ENCODE results near the gene RTN4R.
"Not testable (repeated sequence)": the region's sequence is repeated elsewhere in the genome, so short reads cannot be mapped to it uniquely, and the experiment has no call there.

- not testable (repeated sequence) for TF ChIP-seq CTCF (conservative IDR thresholded peaks at IDR 0.05; ENCODE audit: low read depth, low read length); ELK1 (IDR thresholded peaks at IDR 0.05; ENCODE audit: borderline replicate concordance, low read depth, low read length); POLR2A (IDR thresholded peaks at IDR 0.05; ENCODE audit: low read depth, low read length); RCOR1 (IDR thresholded peaks at IDR 0.05; ENCODE audit: insufficient replicate concordance, low read length); MXI1 (IDR thresholded peaks at IDR 0.05; ENCODE audit: borderline replicate concordance, low read depth, low read length); RAD21 (IDR thresholded peaks at IDR 0.05; ENCODE audit: low read length); MAFK (IDR thresholded peaks at IDR 0.05; ENCODE audit: low read depth, low read length)
These were observed 35.1 kb upstream of the RTN4R start for GRCh38 chr22:20303229-20303534.

All from IMR-90 (cell line).